Measurements from ENCODE around the gene MVB12A.
A peak's percentile ranks its signal among the peaks of the same experiment; 100 is the strongest.

Gene MVB12A

GRCh38 chr19:17469092-17469480 is 49.2 kb downstream of the MVB12A start:
- TF ChIP-seq, protein P1, sequence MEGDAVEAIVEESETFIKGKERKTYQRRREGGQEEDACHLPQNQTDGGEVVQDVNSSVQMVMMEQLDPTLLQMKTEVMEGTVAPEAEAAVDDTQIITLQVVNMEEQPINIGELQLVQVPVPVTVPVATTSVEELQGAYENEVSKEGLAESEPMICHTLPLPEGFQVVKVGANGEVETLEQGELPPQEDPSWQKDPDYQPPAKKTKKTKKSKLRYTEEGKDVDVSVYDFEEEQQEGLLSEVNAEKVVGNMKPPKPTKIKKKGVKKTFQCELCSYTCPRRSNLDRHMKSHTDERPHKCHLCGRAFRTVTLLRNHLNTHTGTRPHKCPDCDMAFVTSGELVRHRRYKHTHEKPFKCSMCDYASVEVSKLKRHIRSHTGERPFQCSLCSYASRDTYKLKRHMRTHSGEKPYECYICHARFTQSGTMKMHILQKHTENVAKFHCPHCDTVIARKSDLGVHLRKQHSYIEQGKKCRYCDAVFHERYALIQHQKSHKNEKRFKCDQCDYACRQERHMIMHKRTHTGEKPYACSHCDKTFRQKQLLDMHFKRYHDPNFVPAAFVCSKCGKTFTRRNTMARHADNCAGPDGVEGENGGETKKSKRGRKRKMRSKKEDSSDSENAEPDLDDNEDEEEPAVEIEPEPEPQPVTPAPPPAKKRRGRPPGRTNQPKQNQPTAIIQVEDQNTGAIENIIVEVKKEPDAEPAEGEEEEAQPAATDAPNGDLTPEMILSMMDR (IDR thresholded peaks at IDR 0.05; ENCODE audit: insufficient read depth, low read length, poor library complexity, severe bottlenecking), result no peak
- no peaks in the 10 kb centered on the region for H3K27me3 ChIP-seq (replicated peaks; ENCODE audit: control insufficient read depth, insufficient read depth, low read length)
- H3K4me3 ChIP-seq (replicated peaks; ENCODE audit: low read depth, low read length), result peak overlapping the region; percentile 75
- no peaks in the 10 kb centered on the region for H3K36me3 ChIP-seq (ENCODE audit: control insufficient read depth, insufficient read depth, low read length)
- no peak for DNase-seq (ENCODE audit: extremely low read depth, insufficient read length)

GRCh38 chr19:17469481-17470067 is 49.7 kb downstream of the MVB12A start:
- H3K36me3 ChIP-seq (ENCODE audit: control insufficient read depth, insufficient read depth, low read length), result no peaks in the 10 kb centered on the region
- H3K4me3 ChIP-seq (replicated peaks; ENCODE audit: low read depth, low read length), result peak overlapping the region; percentile 75
- TF ChIP-seq, protein P1 (IDR thresholded peaks at IDR 0.05; ENCODE audit: insufficient read depth, low read length, poor library complexity, severe bottlenecking), result no peak
- no peaks in the 10 kb centered on the region for H3K27me3 ChIP-seq (replicated peaks; ENCODE audit: control insufficient read depth, insufficient read depth, low read length)
- DNase-seq (ENCODE audit: extremely low read depth, insufficient read length), result no peak

DNA sequence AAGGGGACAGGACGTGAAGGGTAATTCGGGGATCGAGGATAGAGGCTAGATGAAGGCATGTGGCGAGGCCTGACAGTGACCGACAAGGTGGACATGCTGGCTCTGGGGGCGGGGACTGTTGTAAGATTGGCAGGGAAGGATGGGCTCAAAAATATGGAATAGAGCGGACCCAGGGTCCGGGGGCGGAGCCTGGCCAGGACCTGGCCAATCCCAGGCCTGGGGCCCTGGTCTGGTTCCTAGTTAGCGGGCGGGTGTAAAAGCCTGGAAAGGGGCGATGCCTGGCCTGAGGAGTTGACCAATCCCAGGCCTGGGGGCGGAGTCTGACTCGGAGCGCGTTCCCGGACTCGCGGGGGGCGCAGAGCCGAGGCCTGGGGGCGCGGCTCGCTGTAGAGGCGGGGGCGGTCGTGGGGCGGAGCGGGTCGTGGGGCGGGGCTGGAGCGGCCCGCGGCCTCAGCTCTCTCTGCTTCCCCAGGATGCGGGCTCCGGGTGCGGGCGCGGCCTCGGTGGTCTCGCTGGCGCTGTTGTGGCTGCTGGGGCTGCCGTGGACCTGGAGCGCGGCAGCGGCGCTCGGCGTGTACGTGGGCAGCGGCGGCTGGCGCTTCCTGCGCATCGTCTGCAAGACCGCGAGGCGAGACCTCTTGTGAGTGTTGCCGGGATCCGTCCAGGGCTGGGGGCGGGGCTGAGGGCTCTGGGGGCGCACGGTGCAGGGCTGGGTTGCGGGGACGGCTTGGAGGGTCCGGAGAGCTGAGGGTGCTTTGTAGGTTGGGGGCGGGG is 50.4 kb downstream of the MVB12A start, which contains the start of gene SLC27A1:
Gene SLC27A1 (plus strand): TSS at position 457 of the 774 bp plus-strand sequence. CDS start 17 bp downstream, at position 474.
- peak; percentile 93 for DNase-seq (ENCODE audit: extremely low read depth, insufficient read length)
- TF ChIP-seq, protein P1 (IDR thresholded peaks at IDR 0.05; ENCODE audit: insufficient read depth, low read length, poor library complexity, severe bottlenecking), result no peak
- peak within 1 kb of the TSS; percentile 75 for H3K4me3 ChIP-seq (replicated peaks; ENCODE audit: low read depth, low read length)
- H3K36me3 ChIP-seq (ENCODE audit: control insufficient read depth, insufficient read depth, low read length), result no peaks in the 10 kb centered on the region
- H3K27me3 ChIP-seq (replicated peaks; ENCODE audit: control insufficient read depth, insufficient read depth, low read length), result no peaks in the 10 kb centered on the region

DNA sequence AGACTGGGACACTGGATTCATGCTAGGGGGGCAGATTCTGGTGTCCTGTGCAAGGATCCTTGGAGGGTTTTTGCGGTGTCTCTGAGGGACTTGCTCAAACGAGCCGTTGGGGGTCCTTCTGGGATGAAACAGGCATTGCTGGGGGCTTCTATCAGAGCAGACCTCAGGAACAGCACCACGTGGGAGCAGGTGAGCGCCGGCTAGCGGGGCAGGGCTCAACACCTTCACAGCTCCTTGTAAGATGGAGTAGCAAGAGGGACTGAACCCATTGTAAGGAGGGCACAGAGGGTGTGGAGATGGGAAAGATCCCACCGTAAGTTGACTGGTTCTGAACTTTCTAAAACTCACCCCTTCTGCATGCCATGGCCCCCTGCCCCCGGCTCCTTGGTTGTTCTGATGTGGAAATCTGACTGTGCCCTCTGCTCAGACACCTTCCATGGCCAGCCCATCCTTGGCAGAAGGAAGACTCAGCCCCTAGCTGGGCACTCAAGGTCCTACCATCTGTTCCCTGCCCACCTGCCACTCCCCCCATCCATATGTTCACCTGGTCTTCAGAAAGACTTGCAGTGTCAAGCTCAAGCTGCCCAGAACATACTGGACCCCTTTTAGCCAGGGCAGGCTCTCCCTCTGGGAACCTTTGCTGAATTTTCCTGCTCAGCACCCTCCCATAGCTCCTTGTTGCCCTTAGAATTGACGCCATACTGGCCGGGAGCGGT is 51.7 kb downstream of the MVB12A start:
- no peaks in the 10 kb centered on the region for H3K36me3 ChIP-seq (ENCODE audit: control insufficient read depth, insufficient read depth, low read length)
- no peaks in the 10 kb centered on the region for H3K27me3 ChIP-seq (replicated peaks; ENCODE audit: control insufficient read depth, insufficient read depth, low read length)
- H3K4me3 ChIP-seq (replicated peaks; ENCODE audit: low read depth, low read length), result no peak overlapping the region
- TF ChIP-seq, protein P1 (IDR thresholded peaks at IDR 0.05; ENCODE audit: insufficient read depth, low read length, poor library complexity, severe bottlenecking), result no peak
- DNase-seq (ENCODE audit: extremely low read depth, insufficient read length), result no peak

GRCh38 chr19:17473041-17473440 is 53.2 kb downstream of the MVB12A start:
- TF ChIP-seq, protein P1 (IDR thresholded peaks at IDR 0.05; ENCODE audit: insufficient read depth, low read length, poor library complexity, severe bottlenecking), result no peak
- Histone ChIP-seq H3K27me3 (replicated peaks; ENCODE audit: control insufficient read depth, insufficient read depth, low read length) (no peaks in the 10 kb centered on the region), H3K4me3 (replicated peaks; ENCODE audit: low read depth, low read length) (no peak overlapping the region), H3K36me3 (ENCODE audit: control insufficient read depth, insufficient read depth, low read length) (no peaks in the 10 kb centered on the region)
- DNase-seq (ENCODE audit: extremely low read depth, insufficient read length), result no peak
